HCT116 (cell line): ENCODE data around the gene KCNH2. TPM values are rescaled to one million over a fixed set of nuclear protein-coding genes. Genes with fewer than 3 reads are reported as not detected.

Experiments
- ATAC-seq: fragments of 200-7000 bp; cut with Tn5 transposase; 2 replicates; pipeline ENCODE4 v1.9.1; 2020; ENCODE audit warnings: mild to moderate bottlenecking, moderate library complexity
- BruUV-seq: library from RNA; stranded (reverse); fragments of 400-500 nt; replicated peaks from 2 replicates; lab custom pipeline; 2021; lab: Mats Ljungman, UMichigan
- CTCF ChIA-PET: fragments of 300-600 bp; sonication (Branson Sonifier 250); formaldehyde crosslinking; loops from one replicate; lab custom pipeline; 2021; ENCODE audit warnings: antibody characterized with exemption; lab: Charles Lee
- POLR2A ChIA-PET: fragments of 300-600, 350-600 bp; sonication (Branson Sonifier 250); formaldehyde crosslinking; loops from one replicate; lab custom pipeline; 2021; ENCODE audit warnings: antibody characterized with exemption; lab: Charles Lee
- RAD21 ChIA-PET, 2 experiments: fragments of 300-600 bp; sonication (Branson Sonifier 250); formaldehyde crosslinking; loops; one replicate each; lab custom pipeline; 2023; ENCODE audit warnings: low total read pairs in 2 of 2; ENCODE audit not compliant: uncharacterized antibody in 2 of 2, unreplicated experiment in 2 of 2, low non-redundant PET in 1 of 2; lab: Charles Lee
- DNase-seq: peaks from one replicate; pipeline ENCODE4 v3.0.0-alpha.2; 2010; ENCODE audit warnings: low read depth, low spot score
- H2AFZ ChIP-seq: fragments of 200-600 bp; shearing (Covaris generic), sonication (generic); 2 replicates; pipeline ENCODE4 v1.6.1; 2017; ENCODE audit warnings: low read depth, mixed run types, mixed read lengths, antibody characterized with exemption, low read length; ENCODE audit not compliant: poor library complexity, severe bottlenecking
- H3K27ac ChIP-seq: 2 replicates; pipeline ENCODE4 v1.5.1; 2012; ENCODE audit warnings: low read depth, low read length
- H3K27me3 ChIP-seq: fragments of 200-600 bp; sonication (generic); 2 replicates; pipeline ENCODE4 v1.6.1; 2016; ENCODE audit warnings: mixed run types, low read length, mixed read lengths; ENCODE audit not compliant: insufficient read depth
- H3K36me3 ChIP-seq, 2 experiments: fragments of 200-500 bp in 1 of 2; fragments of 200-600 bp in 1 of 2; sonication (Bioruptor generic) in 1 of 2; sonication (generic) in 1 of 2; 2 replicates each; pipeline versions ENCODE4 v1.5.1 to v1.6.1; 2014 to 2016; ENCODE audit warnings: low read length in 2 of 2, inconsistent platforms in 1 of 2, mixed read lengths in 1 of 2, mixed run types in 1 of 2; ENCODE audit not compliant: insufficient read depth in 2 of 2, control insufficient read depth in 1 of 2
- H3K4me1 ChIP-seq, 2 experiments: fragments of 200-600 bp in 1 of 2; sonication (generic) in 1 of 2; 2 replicates each; pipeline versions ENCODE4 v1.5.1 to v1.6.1; 2012 to 2017; ENCODE audit warnings: low read length in 2 of 2, inconsistent platforms in 1 of 2, mild to moderate bottlenecking in 1 of 2, mixed read lengths in 1 of 2, mixed run types in 1 of 2, moderate library complexity in 1 of 2; ENCODE audit not compliant: insufficient read depth in 2 of 2, control insufficient read depth in 1 of 2
- H3K4me2 ChIP-seq: fragments of 200-600 bp; sonication (generic); 2 replicates; pipeline ENCODE4 v1.6.1; 2017; ENCODE audit warnings: mixed run types, low read length, mixed read lengths
- H3K4me3 ChIP-seq, 2 experiments: fragments of 200-600 bp in 1 of 2; sonication (generic) in 1 of 2; replicated peaks in 1 of 2; 2 replicates each; pipeline ENCODE4 v1.5.1; 2011 to 2016; ENCODE audit warnings: low read length in 2 of 2, control low read depth in 1 of 2, low read depth in 1 of 2, mild to moderate bottlenecking in 1 of 2, mixed read lengths in 1 of 2, mixed run types in 1 of 2
- H3K79me2 ChIP-seq: fragments of 200-600 bp; sonication (generic); 2 replicates; pipeline ENCODE4 v1.6.1; 2017; ENCODE audit warnings: mild to moderate bottlenecking, mixed run types, low read length, moderate library complexity, mixed read lengths; ENCODE audit not compliant: insufficient read depth
- H3K9ac ChIP-seq: fragments of 200-600 bp; sonication (generic); 2 replicates; pipeline ENCODE4 v1.6.1; 2016; ENCODE audit warnings: low read length, mixed read lengths
- H3K9me2 ChIP-seq: fragments of 200-600 bp; sonication (generic), shearing (Covaris generic); 2 replicates; pipeline ENCODE4 v1.6.1; 2017; ENCODE audit warnings: mixed run types, mild to moderate bottlenecking, moderate library complexity; ENCODE audit not compliant: insufficient read depth
- H3K9me3 ChIP-seq, 2 experiments: fragments of 200-500 bp in 1 of 2; fragments of 200-600 bp in 1 of 2; sonication (Bioruptor generic) in 1 of 2; sonication (generic) in 1 of 2; 2 replicates each; pipeline ENCODE4 v1.6.1; 2014 to 2017; ENCODE audit warnings: low read length in 2 of 2, mixed read lengths in 2 of 2, inconsistent platforms in 1 of 2, low read depth in 1 of 2, mild to moderate bottlenecking in 1 of 2, mixed run types in 1 of 2, moderate library complexity in 1 of 2; ENCODE audit not compliant: control insufficient read depth in 1 of 2, insufficient read depth in 1 of 2
- H4K20me1 ChIP-seq: fragments of 200-600 bp; sonication (generic), shearing (Covaris generic); 2 replicates; pipeline ENCODE4 v1.6.1; 2017; ENCODE audit warnings: mixed run types, mild to moderate bottlenecking, moderate library complexity; ENCODE audit not compliant: insufficient read depth
- ATF3 ChIP-seq: IDR thresholded peaks from 2 replicates; pipeline ENCODE4 v1.6.1; 2012
- CBX3 ChIP-seq: IDR thresholded peaks from 2 replicates; pipeline ENCODE4 v1.6.1; 2012; ENCODE audit warnings: low read depth
- CEBPB ChIP-seq: IDR thresholded peaks from 2 replicates; pipeline ENCODE4 v1.6.1; 2012; ENCODE audit warnings: low read depth
- EZH2phosphoT487 ChIP-seq: fragments of 200-600 bp; IDR thresholded peaks from 2 replicates; pipeline ENCODE4 v1.6.1; 2018; ENCODE audit warnings: antibody characterized with exemption, borderline replicate concordance
- JUND ChIP-seq: IDR thresholded peaks from 2 replicates; pipeline ENCODE4 v1.6.1; 2012
- POLR2AphosphoS5 ChIP-seq: IDR thresholded peaks from 2 replicates; pipeline ENCODE4 v1.6.1; 2011; ENCODE audit warnings: mild to moderate bottlenecking, low read depth, low read length, moderate library complexity
- RAD21 ChIP-seq: IDR thresholded peaks from 2 replicates; pipeline ENCODE4 v1.6.1; 2012; ENCODE audit warnings: low read depth, mild to moderate bottlenecking
- REST ChIP-seq: IDR thresholded peaks from 2 replicates; pipeline ENCODE4 v1.6.1; 2012; ENCODE audit warnings: low read depth
- SIN3A ChIP-seq: IDR thresholded peaks from 2 replicates; pipeline ENCODE4 v1.6.1; 2012; ENCODE audit warnings: low read depth
- intact Hi-C: fragments of 100-400 bp; cut with micrococcal nuclease; formaldehyde crosslinking; loops from 2 replicates; pipeline ENCODE4 v1.10.0; 2022
- total RNA-seq: library from RNA; stranded (reverse); gene quantifications from one replicate; pipeline ENCODE4 v1.2.1, GENCODE V29; 2021; ENCODE audit not compliant: unreplicated experiment
- TF ChIP-seq, protein P1 (sequence below): IDR thresholded peaks from 2 replicates; pipeline ENCODE4 v1.6.1; 2011; ENCODE audit warnings: mild to moderate bottlenecking, low read length, moderate library complexity; ENCODE audit not compliant: insufficient replicate concordance; ENCODE audit errors: extremely low read depth
- TF ChIP-seq, protein P2 (sequence below), 3 experiments: fragments of 200-600 bp in 1 of 3; sonication (generic) in 1 of 3; IDR thresholded peaks in 2 of 3; conservative IDR thresholded peaks in 1 of 3; 2 replicates each; pipeline ENCODE4 v1.5.1; 2012 to 2017; ENCODE audit warnings: low read depth in 2 of 3, low read length in 2 of 3, antibody characterized with exemption in 1 of 3, borderline replicate concordance in 1 of 3, control low read depth in 1 of 3, mild to moderate bottlenecking in 1 of 3, mixed read lengths in 1 of 3, mixed run types in 1 of 3, moderate library complexity in 1 of 3; ENCODE audit not compliant: insufficient read depth in 1 of 3

Gene KCNH2
- total RNA-seq, 1 experiment from 2014 or later: 9.7 TPM

- ATAC-seq (no peak), DNase-seq (no peak)
- POLR2A ChIA-PET: no interaction called here
- Histone ChIP-seq H3K4me2 (no peak overlapping the region), H3K27ac (no peak overlapping the region), H4K20me1 (no peaks in the 10 kb centered on the region), H2AFZ (no peak overlapping the region), H3K9me3 (no peaks in the 10 kb centered on the region), H3K4me3 (no peak overlapping the region), H3K36me3 (no peaks in the 10 kb centered on the region), H3K4me1 (no peaks in the 10 kb centered on the region), H3K27me3 (peaks cover 20% of the 10 kb centered on the region; the same call in 1 of the 2 replicates), H3K9me2 (no peaks in the 10 kb centered on the region), H3K9ac (no peak overlapping the region), H3K79me2 (no peaks in the 10 kb centered on the region)
- intact Hi-C loops: no loop called here
- TF ChIP-seq, protein P1, sequence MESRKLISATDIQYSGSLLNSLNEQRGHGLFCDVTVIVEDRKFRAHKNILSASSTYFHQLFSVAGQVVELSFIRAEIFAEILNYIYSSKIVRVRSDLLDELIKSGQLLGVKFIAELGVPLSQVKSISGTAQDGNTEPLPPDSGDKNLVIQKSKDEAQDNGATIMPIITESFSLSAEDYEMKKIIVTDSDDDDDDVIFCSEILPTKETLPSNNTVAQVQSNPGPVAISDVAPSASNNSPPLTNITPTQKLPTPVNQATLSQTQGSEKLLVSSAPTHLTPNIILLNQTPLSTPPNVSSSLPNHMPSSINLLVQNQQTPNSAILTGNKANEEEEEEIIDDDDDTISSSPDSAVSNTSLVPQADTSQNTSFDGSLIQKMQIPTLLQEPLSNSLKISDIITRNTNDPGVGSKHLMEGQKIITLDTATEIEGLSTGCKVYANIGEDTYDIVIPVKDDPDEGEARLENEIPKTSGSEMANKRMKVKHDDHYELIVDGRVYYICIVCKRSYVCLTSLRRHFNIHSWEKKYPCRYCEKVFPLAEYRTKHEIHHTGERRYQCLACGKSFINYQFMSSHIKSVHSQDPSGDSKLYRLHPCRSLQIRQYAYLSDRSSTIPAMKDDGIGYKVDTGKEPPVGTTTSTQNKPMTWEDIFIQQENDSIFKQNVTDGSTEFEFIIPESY: no peak
- TF ChIP-seq REST (no peak), EZH2phosphoT487 (no peak), CBX3 (no peak), JUND (no peak), RAD21 (no peak), ATF3 (no peak), POLR2AphosphoS5 (no peak), SIN3A (no peak), CEBPB (no peak)
- TF ChIP-seq, protein P2, sequence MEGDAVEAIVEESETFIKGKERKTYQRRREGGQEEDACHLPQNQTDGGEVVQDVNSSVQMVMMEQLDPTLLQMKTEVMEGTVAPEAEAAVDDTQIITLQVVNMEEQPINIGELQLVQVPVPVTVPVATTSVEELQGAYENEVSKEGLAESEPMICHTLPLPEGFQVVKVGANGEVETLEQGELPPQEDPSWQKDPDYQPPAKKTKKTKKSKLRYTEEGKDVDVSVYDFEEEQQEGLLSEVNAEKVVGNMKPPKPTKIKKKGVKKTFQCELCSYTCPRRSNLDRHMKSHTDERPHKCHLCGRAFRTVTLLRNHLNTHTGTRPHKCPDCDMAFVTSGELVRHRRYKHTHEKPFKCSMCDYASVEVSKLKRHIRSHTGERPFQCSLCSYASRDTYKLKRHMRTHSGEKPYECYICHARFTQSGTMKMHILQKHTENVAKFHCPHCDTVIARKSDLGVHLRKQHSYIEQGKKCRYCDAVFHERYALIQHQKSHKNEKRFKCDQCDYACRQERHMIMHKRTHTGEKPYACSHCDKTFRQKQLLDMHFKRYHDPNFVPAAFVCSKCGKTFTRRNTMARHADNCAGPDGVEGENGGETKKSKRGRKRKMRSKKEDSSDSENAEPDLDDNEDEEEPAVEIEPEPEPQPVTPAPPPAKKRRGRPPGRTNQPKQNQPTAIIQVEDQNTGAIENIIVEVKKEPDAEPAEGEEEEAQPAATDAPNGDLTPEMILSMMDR (IDR thresholded peaks at IDR 0.05 in 2 of 3, conservative IDR thresholded peaks at IDR 0.05 in 1 of 3; ENCODE audit: borderline replicate concordance in 1 of 3, insufficient read depth in 1 of 3, low read depth in 2 of 3, low read length in 2 of 3): no peak
- CTCF ChIA-PET: interaction anchor here (1.0 kb wide), 1 partner anchor 10 kb away, joined by 5 read pairs; no protein-coding TSS in a partner anchor
- RAD21 ChIA-PET: no interaction called here
- no TSS peak for BruUV-seq
Measured at GRCh38 chr7:150908173-150908572, 69.9 kb downstream of the KCNH2 start.
